Ureter (tissue), 1 donor: ENCODE measurements around the gene DOCK4. TPM values are rescaled to one million over a fixed set of nuclear protein-coding genes. Genes with fewer than 3 reads are reported as not detected.

ENCODE experiments used
- DNase-seq: peaks from one replicate; pipeline ENCODE4 v3.0.0-alpha.2; 2020; ENCODE audit warnings: low spot score
- total RNA-seq: library from RNA; stranded (reverse); gene quantifications from one replicate; pipeline ENCODE4 v1.2.4, GENCODE V29; 2023
- donor health status: DM: yes; HTN: yes; CAD: no.

The DOCK4 gene
- total RNA-seq, 1 donor from 2014 or later = 37.9 TPM

GRCh38 chr7:112052498-112052897 lies 153.7 kb downstream of the DOCK4 start:
- DNase-seq = no peak

- no peak for DNase-seq
Measured at GRCh38 chr7:112050250-112050881, 155.8 kb downstream of the DOCK4 start.

GRCh38 chr7:112049555-112050249 lies 156.5 kb downstream of the DOCK4 start:
- DNase-seq = no peak

GRCh38 chr7:112047421-112047820 lies 158.8 kb downstream of the DOCK4 start:
- DNase-seq = no peak

GRCh38 chr7:112045222-112045621 lies 161.0 kb downstream of the DOCK4 start:
- DNase-seq = no peak

GRCh38 chr7:112042631-112043030 lies 163.6 kb downstream of the DOCK4 start:
- DNase-seq = no peak

GRCh38 chr7:112038353-112038752 lies 167.8 kb downstream of the DOCK4 start:
- DNase-seq = no peak

GRCh38 chr7:112036071-112036470 lies 170.1 kb downstream of the DOCK4 start:
- no peak for DNase-seq

GRCh38 chr7:112031689-112032088 lies 174.5 kb downstream of the DOCK4 start:
- DNase-seq = no peak

GRCh38 chr7:112025556-112025955 lies 180.6 kb downstream of the DOCK4 start:
- no peak for DNase-seq

GRCh38 chr7:112023786-112024185 lies 182.4 kb downstream of the DOCK4 start:
- no peak for DNase-seq

GRCh38 chr7:112023282-112023681 lies 182.9 kb downstream of the DOCK4 start:
- DNase-seq = no peak

GRCh38 chr7:112022128-112022527 lies 184.1 kb downstream of the DOCK4 start:
- DNase-seq = no peak

GRCh38 chr7:112021379-112022044 lies 184.7 kb downstream of the DOCK4 start:
- DNase-seq = no peak

- DNase-seq = no peak
Measured at GRCh38 chr7:112020800-112021199, 185.4 kb downstream of the DOCK4 start.

GRCh38 chr7:112019932-112020331 lies 186.3 kb downstream of the DOCK4 start:
- DNase-seq = no peak

- no peak for DNase-seq
Measured at GRCh38 chr7:112018305-112019030, 187.7 kb downstream of the DOCK4 start.

- DNase-seq = no peak
Measured at GRCh38 chr7:112015146-112015545, 191.1 kb downstream of the DOCK4 start.

GRCh38 chr7:112014347-112014746 lies 191.9 kb downstream of the DOCK4 start:
- no peak for DNase-seq

GRCh38 chr7:112013274-112013673 lies 192.9 kb downstream of the DOCK4 start:
- DNase-seq = no peak

- no peak for DNase-seq
Measured at GRCh38 chr7:112012242-112012641, 194.0 kb downstream of the DOCK4 start.

- DNase-seq = no peak
Measured at GRCh38 chr7:112010994-112011393, 195.2 kb downstream of the DOCK4 start.
